Bronchial epithelial cell (primary cell): ENCODE measurements around the gene FAM89B. TPM values are rescaled to one million over a fixed set of nuclear protein-coding genes. Genes with fewer than 3 reads are reported as not detected.
A peak's percentile ranks its signal among the peaks of the same experiment; 100 is the strongest.

Experiments
- DNase-seq: peaks from one replicate; pipeline ENCODE4 v3.0.0-alpha.2; 2010; ENCODE audit warnings: low read depth
- FAIRE-seq: peaks from 2 replicates; lab custom pipeline; 2011; peaks lifted over from hg19 to GRCh38; lab: Jason Lieb, UNC
- H3K27me3 ChIP-seq: 2 replicates; pipeline ENCODE4 v1.5.1; 2011; ENCODE audit warnings: low read length; ENCODE audit not compliant: control insufficient read depth, insufficient read depth
- H3K36me3 ChIP-seq: 2 replicates; pipeline ENCODE4 v1.5.1; 2011; ENCODE audit warnings: low read length; ENCODE audit not compliant: control insufficient read depth, insufficient read depth
- H3K4me3 ChIP-seq: 2 replicates; pipeline ENCODE4 v1.5.1; 2011; ENCODE audit warnings: mild to moderate bottlenecking, low read depth, low read length, control low read depth
- CTCF ChIP-seq: IDR thresholded peaks from 2 replicates; pipeline ENCODE4 v1.5.1; 2011; ENCODE audit warnings: mild to moderate bottlenecking, moderate library complexity, low read length, control low read depth, inconsistent platforms; ENCODE audit not compliant: insufficient read depth, severe bottlenecking
- total RNA-seq: library from RNA; depleted of rRNA; stranded (reverse); fragments of >200 nt; gene quantifications from 2 replicates; pipeline ENCODE4 v1.2.1, GENCODE V29; 2014

FAM89B gene
- total RNA-seq, 1 donor from 2014 or later: 10.8 TPM

- FAIRE-seq: no peak
- no peak for TF ChIP-seq CTCF
- H3K4me3 ChIP-seq: no peak overlapping the region
- peaks cover 34% of the 10 kb centered on the region for H3K36me3 ChIP-seq
- no peaks in the 10 kb centered on the region for H3K27me3 ChIP-seq
- DNase-seq: no peak
These were observed 45.0 kb downstream of the FAM89B start for GRCh38 chr11:65617136-65617850.

GRCh38 chr11:65617990-65618751 is 45.8 kb downstream of the FAM89B start:
- Histone ChIP-seq H3K27me3 (no peaks in the 10 kb centered on the region), H3K4me3 (no peak overlapping the region), H3K36me3 (peaks cover 35% of the 10 kb centered on the region)
- FAIRE-seq (no peak), DNase-seq (no peak)
- TF ChIP-seq CTCF: no peak

GRCh38 chr11:65618763-65619162 is 46.4 kb downstream of the FAM89B start:
- DNase-seq (no peak), FAIRE-seq (no peak)
- Histone ChIP-seq H3K27me3 (no peaks in the 10 kb centered on the region), H3K4me3 (no peak overlapping the region), H3K36me3 (peaks cover 37% of the 10 kb centered on the region)
- no peak for TF ChIP-seq CTCF

GRCh38 chr11:65619281-65619928 is 47.1 kb downstream of the FAM89B start:
- Histone ChIP-seq H3K36me3 (peaks cover 44% of the 10 kb centered on the region), H3K27me3 (no peaks in the 10 kb centered on the region), H3K4me3 (no peak overlapping the region)
- TF ChIP-seq CTCF: no peak
- DNase-seq: no peak
- peak; percentile 77 for FAIRE-seq

GRCh38 chr11:65620666-65621065 is 48.3 kb downstream of the FAM89B start:
- no peak overlapping the region for H3K4me3 ChIP-seq
- no peak for TF ChIP-seq CTCF
- FAIRE-seq (no peak), DNase-seq (no peak)
- no peaks in the 10 kb centered on the region for H3K27me3 ChIP-seq
- H3K36me3 ChIP-seq: peaks cover 53% of the 10 kb centered on the region
